ENCODE results near the gene FHIP1B.

FHIP1B gene

DNA sequence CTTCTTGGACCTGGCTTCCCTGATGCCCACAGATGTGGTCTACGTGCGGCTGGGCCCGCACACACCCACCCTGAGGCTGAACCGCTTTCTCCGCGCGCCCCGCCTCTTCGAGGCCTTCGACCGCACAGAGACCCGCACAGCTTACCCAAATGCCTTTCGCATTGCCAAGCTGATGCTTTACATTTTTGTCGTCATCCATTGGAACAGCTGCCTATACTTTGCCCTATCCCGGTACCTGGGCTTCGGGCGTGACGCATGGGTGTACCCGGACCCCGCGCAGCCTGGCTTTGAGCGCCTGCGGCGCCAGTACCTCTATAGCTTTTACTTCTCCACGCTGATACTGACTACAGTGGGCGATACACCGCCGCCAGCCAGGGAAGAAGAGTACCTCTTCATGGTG is 5.7 kb upstream of the FHIP1B start:
- DNase-seq (ENCODE audit: low spot score) = no peak

DNA sequence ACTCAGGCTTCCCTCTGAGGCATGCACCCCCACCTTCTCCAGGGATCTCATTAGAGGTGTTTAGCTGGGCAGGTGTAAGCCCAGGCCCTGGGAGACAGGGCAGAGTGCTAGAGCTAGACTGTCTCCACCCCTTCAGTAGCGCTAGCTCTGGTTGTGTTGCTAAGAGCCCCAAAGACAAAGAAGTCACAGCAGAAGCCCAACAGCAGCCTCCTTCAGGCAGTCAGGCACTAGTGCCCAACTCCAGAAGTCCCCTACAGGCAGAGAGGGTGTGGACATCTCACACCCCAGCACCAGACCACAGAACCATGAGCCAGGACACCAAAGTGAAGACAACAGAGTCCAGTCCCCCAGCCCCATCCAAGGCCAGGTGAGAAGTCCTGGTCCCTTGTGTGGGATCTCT is 4.5 kb upstream of the FHIP1B start, which contains the start of gene CNGA4:
CNGA4 (plus strand) TSS at position 188 of the 400 bp plus-strand sequence; CDS start at position 306, 118 bp downstream.
- DNase-seq (ENCODE audit: low spot score) = no peak

DNA sequence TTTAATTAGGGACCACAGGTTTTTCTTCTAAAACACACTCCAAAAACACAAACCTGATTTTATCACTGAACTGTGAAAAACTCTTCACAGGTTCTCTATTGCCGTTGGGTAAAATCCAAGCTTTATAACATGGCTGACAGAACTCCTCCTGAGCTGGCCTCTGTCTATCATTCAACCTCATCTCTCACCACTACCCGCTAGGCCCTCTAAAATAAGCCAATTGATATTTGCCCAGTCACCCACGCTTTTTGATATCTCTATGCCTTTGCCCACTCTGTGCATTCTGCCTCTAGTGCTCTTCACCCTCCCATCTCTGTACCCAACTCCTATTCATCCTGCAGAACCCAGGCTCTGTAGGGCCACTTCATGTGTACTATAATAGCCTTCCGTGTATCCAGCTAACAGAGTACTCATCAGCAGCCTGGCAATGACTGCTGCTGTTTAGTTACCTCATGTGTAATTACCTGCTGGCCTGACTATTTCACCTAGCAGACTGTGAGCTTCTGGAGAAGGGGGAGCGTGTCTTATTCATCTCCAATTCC is 3.4 kb upstream of the FHIP1B start:
- no peak for DNase-seq (ENCODE audit: low spot score)

DNA sequence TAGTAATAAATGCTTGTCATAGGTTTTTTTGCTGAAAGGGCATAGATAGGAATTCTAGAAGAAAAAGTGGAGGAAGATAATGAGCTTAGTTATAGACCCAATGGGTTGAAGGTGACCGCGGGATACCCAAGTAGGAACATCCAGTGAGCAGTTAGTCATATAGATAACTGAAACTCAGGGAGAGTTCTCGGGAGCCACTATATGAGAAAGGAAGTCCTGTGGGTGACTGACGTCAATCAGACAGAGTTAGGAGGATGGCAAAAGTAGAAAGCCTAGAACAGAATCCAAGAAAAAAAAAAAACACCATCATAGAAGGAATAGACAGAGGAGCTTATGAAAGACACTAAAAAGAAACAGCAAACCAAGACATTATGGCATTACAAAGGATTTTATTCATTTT is 2.8 kb upstream of the FHIP1B start:
- no peak for DNase-seq (ENCODE audit: low spot score)

DNA sequence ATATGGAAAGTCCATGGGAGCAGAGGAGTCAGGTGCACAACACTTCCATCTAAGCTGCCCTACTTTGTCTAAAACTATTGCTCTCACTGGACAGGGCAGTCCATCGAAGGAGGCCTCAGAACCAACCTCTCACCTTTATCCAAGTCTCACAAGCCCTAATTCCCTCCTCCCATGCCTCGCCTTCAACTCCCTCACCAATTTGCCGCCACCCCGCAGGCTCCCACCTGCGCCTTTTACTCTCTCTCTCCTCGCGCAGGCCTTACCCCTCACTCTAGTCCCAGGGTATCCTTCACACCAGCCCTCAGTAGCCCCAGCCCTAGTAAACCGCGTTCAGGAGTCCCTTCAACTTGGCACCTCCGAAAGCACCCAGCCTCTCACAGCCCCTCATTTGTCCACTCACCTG is 451 bp downstream of the FHIP1B start:
- DNase-seq (ENCODE audit: low spot score) = peak; percentile 12

- no peak for DNase-seq (ENCODE audit: low spot score)
These were observed 1.5 kb downstream of the FHIP1B start for GRCh38 chr11:6232899-6233298.

DNA sequence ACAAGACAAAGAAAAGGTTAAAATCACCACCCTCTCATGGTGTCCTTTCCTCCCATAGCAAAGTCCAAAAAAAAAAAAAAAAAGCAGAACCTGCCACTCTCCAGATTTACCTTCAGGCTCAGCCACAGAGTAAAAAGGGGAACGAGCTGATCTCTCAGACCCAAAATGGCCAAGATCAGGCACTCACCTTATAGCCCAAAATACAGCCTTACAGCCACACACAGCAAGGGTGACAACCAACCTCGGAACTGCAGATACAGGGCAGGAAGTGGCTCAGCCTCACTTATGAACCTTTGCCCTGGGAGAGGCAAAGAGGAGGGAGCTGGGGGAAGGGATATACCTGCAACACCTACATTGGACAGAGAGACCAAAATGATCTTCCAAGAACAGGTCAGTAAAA is 4.5 kb downstream of the FHIP1B start:
- DNase-seq (ENCODE audit: low spot score) = no peak

DNA sequence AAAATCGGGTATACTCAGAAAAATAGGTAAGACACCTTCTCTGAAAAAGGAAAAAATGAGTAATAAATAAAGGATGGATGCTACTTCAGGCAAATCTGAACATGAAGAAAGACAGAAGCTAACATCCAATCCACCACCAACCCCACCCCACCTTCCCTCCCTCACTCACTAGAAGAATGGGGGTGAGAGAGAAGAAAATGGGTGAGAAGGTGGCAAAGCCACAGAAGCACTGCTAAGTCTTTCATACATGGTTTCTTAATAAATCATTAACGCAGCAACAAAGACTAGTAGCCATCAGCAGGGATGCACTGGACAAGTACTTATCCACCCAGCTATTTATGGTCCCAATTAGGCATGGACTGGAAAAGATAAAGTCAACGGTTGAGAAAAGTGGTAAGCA is 5.9 kb downstream of the FHIP1B start:
- DNase-seq (ENCODE audit: low spot score) = no peak

DNA sequence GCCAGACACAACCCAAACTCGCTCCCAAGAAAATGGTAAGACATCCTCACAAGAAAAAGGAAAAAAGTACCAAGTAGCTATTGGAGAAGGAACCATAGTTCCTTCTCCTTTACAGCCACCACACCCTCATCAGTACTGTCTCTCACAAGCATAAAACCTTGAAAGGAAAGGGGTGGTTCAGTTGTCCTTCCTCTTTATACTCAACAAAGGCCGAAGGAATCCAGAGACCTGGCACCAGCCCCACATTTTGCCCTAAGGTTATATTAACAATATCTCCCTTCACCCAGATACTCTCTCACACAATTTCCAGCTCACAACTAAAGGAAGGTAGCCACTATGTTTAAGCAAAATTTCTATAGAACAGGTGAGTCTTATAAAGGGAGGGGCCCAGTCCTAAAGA is 8.5 kb downstream of the FHIP1B start:
- DNase-seq (ENCODE audit: low spot score) = no peak

DNA sequence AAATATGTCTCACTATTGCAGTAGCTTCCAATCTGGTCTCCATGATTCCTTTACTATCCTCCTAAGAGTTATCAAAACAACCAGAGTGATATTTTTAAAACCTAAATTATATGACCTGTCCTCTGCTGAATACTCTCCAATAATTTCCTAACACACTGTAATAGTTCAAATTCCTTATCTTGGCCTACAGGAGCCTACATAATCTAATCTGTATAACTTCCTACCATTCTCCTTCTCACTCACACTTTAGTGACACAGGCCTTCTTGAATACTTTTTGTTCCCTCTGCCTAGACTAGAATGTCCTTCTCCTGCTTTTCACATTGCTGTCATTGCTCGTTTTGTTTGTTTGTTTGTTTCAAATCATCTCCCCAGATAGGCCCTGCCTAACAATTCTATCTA is 9.4 kb downstream of the FHIP1B start:
- DNase-seq (ENCODE audit: low spot score) = no peak

- no peak for DNase-seq (ENCODE audit: low spot score)
These were observed 10.0 kb downstream of the FHIP1B start for GRCh38 chr11:6224421-6224820.

GRCh38 chr11:6223854-6224253 is 10.6 kb downstream of the FHIP1B start:
- no peak for DNase-seq (ENCODE audit: low spot score)

- DNase-seq (ENCODE audit: low spot score) = peak; percentile 62
These were observed 15.1 kb downstream of the FHIP1B start for GRCh38 chr11:6219359-6219758.

GRCh38 chr11:6217722-6218121 is 16.7 kb downstream of the FHIP1B start:
- no peak for DNase-seq (ENCODE audit: low spot score)

GRCh38 chr11:6216501-6216900 is 17.9 kb downstream of the FHIP1B start:
- DNase-seq (ENCODE audit: low spot score) = no peak

- no peak for DNase-seq (ENCODE audit: low spot score)
These were observed 19.9 kb downstream of the FHIP1B start for GRCh38 chr11:6214530-6214929.

DNA sequence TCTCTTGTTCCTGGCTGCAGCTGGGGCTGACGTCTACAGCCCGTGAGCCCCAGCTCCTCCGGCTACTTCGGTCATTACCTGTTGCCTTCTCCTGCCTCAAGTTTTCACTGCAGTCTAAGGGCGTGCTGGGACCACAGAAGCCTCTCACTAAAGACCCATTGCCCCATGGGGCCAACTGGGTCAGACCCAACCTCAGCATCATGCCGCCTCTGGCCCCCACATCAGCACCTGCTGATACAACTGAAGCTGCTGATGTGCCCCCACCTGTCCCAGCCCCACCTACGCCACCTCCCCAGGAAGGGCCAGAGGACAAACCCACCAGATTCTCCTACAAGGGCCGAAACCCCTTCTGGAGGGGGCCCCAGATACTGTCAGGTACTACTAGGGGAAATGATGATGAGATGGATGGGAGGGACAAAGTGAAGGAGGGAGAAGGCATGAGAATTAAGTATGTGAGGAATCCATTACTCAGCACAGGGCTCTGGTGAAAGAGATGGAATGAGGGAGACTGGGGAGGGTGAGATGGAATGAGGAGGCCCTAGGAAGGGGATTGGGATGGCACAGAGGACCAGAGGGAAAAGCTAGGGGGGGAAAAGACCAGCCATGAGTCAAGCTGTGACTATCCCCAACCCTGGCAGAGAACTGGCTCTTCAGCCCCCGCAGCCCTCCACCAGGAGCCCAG is 24.0 kb downstream of the FHIP1B start:
- DNase-seq (ENCODE audit: low spot score) = no peak

DNA sequence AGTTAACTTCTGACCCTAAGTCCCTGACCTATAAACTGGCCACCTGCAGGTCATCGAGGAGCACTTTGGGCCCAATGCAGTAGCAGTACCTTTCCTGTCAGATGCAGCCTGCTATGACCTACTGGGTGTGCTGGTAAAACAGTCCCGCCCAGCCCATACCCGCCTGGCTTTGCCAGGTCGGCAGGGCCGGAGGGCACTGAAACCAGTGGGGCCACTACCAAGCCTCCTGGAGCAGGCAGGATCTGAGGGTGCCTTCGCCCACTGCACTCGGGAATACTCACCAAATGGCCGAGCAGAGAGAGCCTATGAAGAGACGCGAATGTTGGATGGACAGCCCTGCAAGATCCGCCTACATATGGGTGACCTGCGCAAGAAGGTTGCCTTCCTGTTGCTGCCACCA is 24.6 kb downstream of the FHIP1B start:
- DNase-seq (ENCODE audit: low spot score) = no peak

GRCh38 chr11:6206456-6207180 is 27.8 kb downstream of the FHIP1B start:
- no peak for DNase-seq (ENCODE audit: low spot score)

GRCh38 chr11:6205366-6205765 is 29.1 kb downstream of the FHIP1B start, which contains the start of gene C11orf42:
TSS of gene C11orf42 (plus strand) at chr11:6205557. CDS start at chr11:6205616, 59 bp downstream.
- DNase-seq (ENCODE audit: low spot score) = no peak

DNA sequence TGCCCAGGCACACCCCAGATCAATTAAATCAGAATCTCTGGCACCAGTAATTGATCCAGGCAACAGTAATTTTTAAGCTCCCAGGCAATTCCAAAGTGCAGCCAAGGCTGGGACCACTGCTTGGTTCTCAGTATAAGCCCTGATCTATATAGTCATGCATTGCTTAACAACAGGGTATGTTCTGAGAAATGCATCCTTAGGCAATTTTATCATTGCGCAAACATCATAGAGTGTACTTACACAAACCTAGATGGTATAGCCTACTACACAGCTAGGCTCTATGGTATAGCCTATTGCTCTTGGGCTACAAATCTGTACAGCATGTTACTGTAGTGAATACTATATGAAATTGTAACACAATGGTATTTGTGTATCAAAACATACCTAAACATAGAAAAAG is 29.7 kb downstream of the FHIP1B start:
- DNase-seq (ENCODE audit: low spot score) = no peak

- no peak for DNase-seq (ENCODE audit: low spot score)
These were observed 31.1 kb downstream of the FHIP1B start for GRCh38 chr11:6203327-6203726.

- DNase-seq (ENCODE audit: low spot score) = no peak
These were observed 32.4 kb downstream of the FHIP1B start for GRCh38 chr11:6202041-6202440.

Measured in kidney capillary endothelial cell (primary cell).